CD14-positive monocyte (primary cell): ENCODE measurements around the gene UBA7. TPM values are rescaled to one million over a fixed set of nuclear protein-coding genes. Genes with fewer than 3 reads are reported as not detected.

ENCODE experiments used
- DNase-seq, 3 donors: peaks; one replicate each; pipeline ENCODE4 v3.0.0-alpha.2; 2011 to 2022
- H2AFZ ChIP-seq: 2 replicates; pipeline ENCODE4 v1.6.0; 2012; ENCODE audit warnings: mild to moderate bottlenecking, low read depth, low read length, inconsistent platforms; ENCODE audit not compliant: insufficient read depth, poor library complexity, severe bottlenecking
- H3K27ac ChIP-seq, 2 donors: 1 replicate in 1 of 2; 2 replicates in 1 of 2; pipeline ENCODE4 v1.5.1; 2012 to 2013; ENCODE audit warnings: low read length in 2 of 2, control low read depth in 1 of 2, inconsistent platforms in 1 of 2, low read depth in 1 of 2, mild to moderate bottlenecking in 1 of 2
- H3K27me3 ChIP-seq, 2 donors: one replicate each; pipeline versions ENCODE4 v1.6.0 to v1.6.1; 2011 to 2013; ENCODE audit warnings: low read length in 2 of 2; ENCODE audit not compliant: control insufficient read depth in 2 of 2, insufficient read depth in 2 of 2
- H3K36me3 ChIP-seq, 2 donors: replicated peaks in 1 of 2; 1 replicate in 1 of 2; 2 replicates in 1 of 2; pipeline versions ENCODE4 v1.5.1 to v1.6.1; 2012 to 2013; ENCODE audit warnings: low read length in 2 of 2, control low read depth in 1 of 2, inconsistent platforms in 1 of 2, mild to moderate bottlenecking in 1 of 2; ENCODE audit not compliant: insufficient read depth in 2 of 2, control insufficient read depth in 1 of 2
- H3K4me1 ChIP-seq, 2 donors: 1 replicate in 1 of 2; 2 replicates in 1 of 2; pipeline versions ENCODE4 v1.5.1 to v1.6.1; 2012 to 2013; ENCODE audit warnings: low read length in 2 of 2, control low read depth in 1 of 2, inconsistent platforms in 1 of 2, mild to moderate bottlenecking in 1 of 2, moderate library complexity in 1 of 2; ENCODE audit not compliant: insufficient read depth in 2 of 2, control insufficient read depth in 1 of 2
- H3K4me2 ChIP-seq: replicated peaks from 2 replicates; pipeline ENCODE3; 2012; ENCODE audit warnings: low read length, moderate library complexity, mild to moderate bottlenecking; ENCODE audit not compliant: poor library complexity, severe bottlenecking; ENCODE audit errors: extremely low read depth
- H3K4me3 ChIP-seq, 3 experiments: fragments of 200-600 bp in 1 of 3; sonication (generic) in 1 of 3; replicated peaks in 1 of 3; 1 replicate in 2 of 3; 2 replicates in 1 of 3; pipeline ENCODE4 v1.5.1; 2011 to 2013; ENCODE audit warnings: low read length in 3 of 3, mild to moderate bottlenecking in 3 of 3, control low read depth in 2 of 3, low read depth in 2 of 3, inconsistent platforms in 1 of 3, moderate library complexity in 1 of 3
- H3K79me2 ChIP-seq: 2 replicates; pipeline ENCODE4 v1.6.0; 2012; ENCODE audit warnings: mild to moderate bottlenecking, control low read depth, inconsistent platforms, low read length, moderate library complexity; ENCODE audit not compliant: insufficient read depth
- H3K9ac ChIP-seq: 2 replicates; pipeline ENCODE4 v1.6.0; 2017; ENCODE audit warnings: low read length, mild to moderate bottlenecking; ENCODE audit not compliant: insufficient read depth, poor library complexity, severe bottlenecking
- H3K9me3 ChIP-seq, 2 donors: replicated peaks in 1 of 2; 1 replicate in 1 of 2; 2 replicates in 1 of 2; pipeline versions ENCODE4 v1.5.1 to v1.6.1; 2012 to 2013; ENCODE audit warnings: low read length in 2 of 2, control low read depth in 1 of 2; ENCODE audit not compliant: control insufficient read depth in 1 of 2, insufficient read depth in 1 of 2
- H4K20me1 ChIP-seq: 2 replicates; pipeline ENCODE4 v1.6.0; 2012; ENCODE audit warnings: mild to moderate bottlenecking, low read length, control low read depth, moderate library complexity; ENCODE audit not compliant: insufficient read depth
- H3K27ac Mint-ChIP-seq, 7 donors: one replicate each; pipeline ENCODE4 v1.8.0; 2020; ENCODE audit warnings: mild to moderate bottlenecking in 7 of 7, mixed read lengths in 7 of 7, moderate library complexity in 6 of 7, inconsistent platforms in 2 of 7
- H3K27me3 Mint-ChIP-seq, 3 donors: one replicate each; pipeline ENCODE4 v1.8.0; 2021 to 2022; ENCODE audit warnings: low read depth in 3 of 3, mild to moderate bottlenecking in 3 of 3, mixed read lengths in 3 of 3, moderate library complexity in 3 of 3, inconsistent platforms in 1 of 3
- H3K36me3 Mint-ChIP-seq, 2 donors: one replicate each; pipeline ENCODE4 v1.8.0; 2020; ENCODE audit warnings: mixed read lengths in 2 of 2, inconsistent platforms in 1 of 2, mild to moderate bottlenecking in 1 of 2
- H3K4me1 Mint-ChIP-seq: one replicate; pipeline ENCODE4 v1.8.0; 2020; ENCODE audit warnings: mild to moderate bottlenecking, mixed read lengths
- H3K4me3 Mint-ChIP-seq, 2 donors: one replicate each; pipeline ENCODE4 v1.8.0; 2020; ENCODE audit warnings: mild to moderate bottlenecking in 2 of 2, mixed read lengths in 2 of 2, moderate library complexity in 1 of 2
- H3K9me3 Mint-ChIP-seq, 7 donors: one replicate each; pipeline ENCODE4 v1.8.0; 2020 to 2022; ENCODE audit warnings: mixed read lengths in 7 of 7, mild to moderate bottlenecking in 6 of 7, moderate library complexity in 6 of 7, inconsistent platforms in 2 of 7
- WGBS: methylation state at CpG from one replicate; pipeline ENCODE4 v1.1.5; 2013; ENCODE audit warnings: missing lambda C conversion rate; ENCODE audit not compliant: insufficient coverage; 5-methylcytosine and 5-hydroxymethylcytosine counted together
- intact Hi-C, 2 donors: fragments of 100-400 bp; cut with micrococcal nuclease; formaldehyde crosslinking; loops; one replicate each; pipeline versions ENCODE4 v1.15.0 to v1.15.1; 2023
- polyA plus RNA-seq, 3 donors: library from polyadenylated mRNA; depleted of rRNA in 1 of 3; unstranded in 2 of 3; stranded (reverse) in 1 of 3; fragments of 300-500 nt in 2 of 3; fragments of >200 nt in 1 of 3; fragmentation: Illumina TruSeq in 2 of 3; gene quantifications; 1 replicate in 2 of 3; 2 replicates in 1 of 3; pipeline ENCODE4 v1.2.3, GENCODE V29; 2012 to 2021
- TF ChIP-seq, protein P1 (sequence below): fragments of 200-600 bp; IDR thresholded peaks from one replicate; pipeline ENCODE4 v1.8.0; 2022; ENCODE audit warnings: antibody characterized with exemption, mild to moderate bottlenecking

Gene UBA7
- polyA plus RNA-seq, 3 donors = 39.1 to 399 (median 43.7) TPM

DNA sequence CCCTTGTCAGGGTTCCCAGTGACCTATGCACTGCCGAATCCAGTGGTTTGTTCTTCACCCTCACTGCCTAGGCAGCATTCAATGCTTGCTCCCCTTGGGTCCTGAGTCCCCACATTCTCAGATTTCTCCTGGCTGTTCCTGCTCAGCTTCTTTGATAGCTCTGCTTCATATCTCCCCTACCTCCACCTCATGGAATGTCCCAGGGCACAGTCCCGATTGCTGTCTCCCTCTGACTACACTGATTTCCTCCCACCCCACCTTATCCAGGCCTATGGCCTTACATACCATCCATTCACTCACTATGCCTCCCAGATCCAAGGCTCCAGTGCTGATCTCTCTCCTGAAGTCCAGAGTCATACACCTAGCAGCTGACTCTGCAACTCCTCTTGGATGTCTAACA, 12.6 kb downstream of the UBA7 start:
- H3K4me1 ChIP-seq = peaks cover 29 to 41% of the 10 kb centered on the region in 2 donors
- TF ChIP-seq, protein P1, sequence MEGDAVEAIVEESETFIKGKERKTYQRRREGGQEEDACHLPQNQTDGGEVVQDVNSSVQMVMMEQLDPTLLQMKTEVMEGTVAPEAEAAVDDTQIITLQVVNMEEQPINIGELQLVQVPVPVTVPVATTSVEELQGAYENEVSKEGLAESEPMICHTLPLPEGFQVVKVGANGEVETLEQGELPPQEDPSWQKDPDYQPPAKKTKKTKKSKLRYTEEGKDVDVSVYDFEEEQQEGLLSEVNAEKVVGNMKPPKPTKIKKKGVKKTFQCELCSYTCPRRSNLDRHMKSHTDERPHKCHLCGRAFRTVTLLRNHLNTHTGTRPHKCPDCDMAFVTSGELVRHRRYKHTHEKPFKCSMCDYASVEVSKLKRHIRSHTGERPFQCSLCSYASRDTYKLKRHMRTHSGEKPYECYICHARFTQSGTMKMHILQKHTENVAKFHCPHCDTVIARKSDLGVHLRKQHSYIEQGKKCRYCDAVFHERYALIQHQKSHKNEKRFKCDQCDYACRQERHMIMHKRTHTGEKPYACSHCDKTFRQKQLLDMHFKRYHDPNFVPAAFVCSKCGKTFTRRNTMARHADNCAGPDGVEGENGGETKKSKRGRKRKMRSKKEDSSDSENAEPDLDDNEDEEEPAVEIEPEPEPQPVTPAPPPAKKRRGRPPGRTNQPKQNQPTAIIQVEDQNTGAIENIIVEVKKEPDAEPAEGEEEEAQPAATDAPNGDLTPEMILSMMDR = no peak
- H3K27ac Mint-ChIP-seq = no peak overlapping the region
- H3K27me3 Mint-ChIP-seq = peaks cover 17 to 22% (median 17%) of the 10 kb centered on the region in 3 donors
- no peak overlapping the region for H3K4me3 ChIP-seq
- H3K27ac ChIP-seq = no peak overlapping the region
- H3K9me3 ChIP-seq = no peaks in the 10 kb centered on the region
- no peak overlapping the region for H3K9ac ChIP-seq
- H3K27me3 ChIP-seq = peaks cover 0 to 5% of the 10 kb centered on the region in 2 donors
- H3K36me3 Mint-ChIP-seq = peaks cover 7 to 9% of the 10 kb centered on the region in 2 donors
- DNase-seq = no peak
- peaks cover 12% of the 10 kb centered on the region for H3K79me2 ChIP-seq
- 90% methylated on average over 2 of the region's 2 CpGs for WGBS
- H3K4me1 Mint-ChIP-seq = peaks cover 42% of the 10 kb centered on the region
- H4K20me1 ChIP-seq = peaks cover 8% of the 10 kb centered on the region
- H3K9me3 Mint-ChIP-seq = peaks cover 0 to 7% (median 0%) of the 10 kb centered on the region in 7 donors
- no peak overlapping the region for H3K4me2 ChIP-seq
- peak overlapping the region in 1 of 2 donors; percentile 95 for H3K4me3 Mint-ChIP-seq
- intact Hi-C loops = no loop called here
- H2AFZ ChIP-seq = no peak overlapping the region
- H3K36me3 ChIP-seq = no peaks in the 10 kb centered on the region

DNA sequence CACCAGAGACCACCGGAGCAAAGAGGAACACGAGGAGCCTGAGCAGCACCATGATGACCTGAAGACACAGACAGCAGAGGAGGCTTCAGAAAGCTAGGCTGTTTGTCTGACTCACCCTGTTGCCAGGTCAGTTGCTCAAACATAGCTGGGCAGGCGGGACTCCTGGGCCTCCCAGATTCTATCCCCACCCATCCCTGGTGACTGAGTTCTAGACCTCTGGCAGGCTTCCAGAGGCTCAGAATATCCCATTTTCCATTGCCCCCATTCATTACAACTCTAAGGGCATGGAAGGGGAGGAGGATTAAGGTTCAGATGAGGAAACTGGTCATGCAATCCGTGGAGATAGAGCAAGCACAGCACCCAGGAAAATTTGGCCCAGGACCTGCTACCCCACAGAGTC, 14.0 kb downstream of the UBA7 start, which contains the start of gene CDHR4:
Gene CDHR4, minus strand, starts transcription at position 113 of the 400 bp plus-strand sequence. Its CDS starts 61 bp downstream, at position 52.
- TF ChIP-seq, protein P1 = no peak
- intact Hi-C loops = no loop called here
- no peak within 1 kb of the TSS for H3K4me2 ChIP-seq
- peaks cover 29% of the 10 kb centered on the region for H3K4me1 Mint-ChIP-seq
- peaks cover 12% of the 10 kb centered on the region for H3K79me2 ChIP-seq
- WGBS = no CpG with 5 or more reads among the region's 4 CpGs
- H3K27me3 ChIP-seq = peaks cover 0 to 5% of the 10 kb centered on the region in 2 donors
- no peaks in the 10 kb centered on the region for H4K20me1 ChIP-seq
- no peak within 1 kb of the TSS for H3K4me3 ChIP-seq
- H3K4me3 Mint-ChIP-seq = no peak within 1 kb of the TSS
- H3K9me3 Mint-ChIP-seq = peaks cover 0 to 7% (median 0%) of the 10 kb centered on the region in 7 donors
- H3K36me3 ChIP-seq = no peaks in the 10 kb centered on the region
- H3K27ac ChIP-seq = no peak within 1 kb of the TSS
- DNase-seq = no peak
- H3K9ac ChIP-seq = peak within 1 kb of the TSS; percentile 34
- H2AFZ ChIP-seq = no peak within 1 kb of the TSS
- peaks cover 0 to 3% of the 10 kb centered on the region in 2 donors for H3K36me3 Mint-ChIP-seq
- no peaks in the 10 kb centered on the region for H3K9me3 ChIP-seq
- H3K4me1 ChIP-seq = peaks cover 15 to 27% of the 10 kb centered on the region in 2 donors
- no peak within 1 kb of the TSS for H3K27ac Mint-ChIP-seq
- H3K27me3 Mint-ChIP-seq = peaks cover 11 to 21% (median 14%) of the 10 kb centered on the region in 3 donors
